ENCODE measurements around the gene USP2. TPM values are rescaled to one million over a fixed set of nuclear protein-coding genes. Genes with fewer than 3 reads are reported as not detected.

USP2 gene
- total and polyA plus RNA-seq, 2 of the 8 experiments (the other 6 are each of a cell fraction or from before 2014, with no cell fraction given) = 2.2 to 6.9 TPM

- TF ChIP-seq TAF1 (IDR thresholded peaks at IDR 0.05; ENCODE audit: low read depth, low read length) = 0 out of 2 replicates have a peak, but pooled peaks have one; percentile 16
- TF ChIP-seq CREB1 (IDR thresholded peaks at IDR 0.05) = 0 out of 2 replicates have a peak, but pooled peaks have one; percentile 25
- TF ChIP-seq CHD2 (IDR thresholded peaks at IDR 0.05; ENCODE audit: low read length) = no peak
- peak; percentile 23; the same call in 1 of the 2 replicates for TF ChIP-seq RBBP5 (IDR thresholded peaks at IDR 0.05; ENCODE audit: borderline replicate concordance, low read depth, low read length)
- no peak for TF ChIP-seq NRF1 (IDR thresholded peaks at IDR 0.05; ENCODE audit: low read depth, low read length)
- TF ChIP-seq TBP (IDR thresholded peaks at IDR 0.05; ENCODE audit: low read depth, low read length) = peak; percentile 22; the same call in 1 of the 2 replicates
- peak in 1 of 2 experiments; percentile 52; a peak in 2 of 4 replicates for TF ChIP-seq SIN3A (conservative IDR thresholded peaks at IDR 0.05 in 1 of 2, IDR thresholded peaks at IDR 0.05 in 1 of 2; ENCODE audit: low read depth in 1 of 2, low read length in 2 of 2)
- TF ChIP-seq POLR2A (IDR thresholded peaks at IDR 0.05; ENCODE audit: control extremely low read depth in 1 of 2, low read depth in 2 of 2, low read length in 2 of 2) = peak in 1 of 2 experiments; percentile 37; a peak in 1 of 3 replicates
- H3K18ac ChIP-seq (ENCODE audit: extremely low read depth, low read length) = peak overlapping the region; percentile 85
- peak overlapping the region; percentile 91 for H3K56ac ChIP-seq (replicated peaks; ENCODE audit: insufficient read length, low read depth, low read length)
- no peaks in the 10 kb centered on the region; a peak in 1 of 7 replicates for H3K27me3 ChIP-seq (replicated peaks in 1 of 4; ENCODE audit: control insufficient read depth in 3 of 4, extremely low read depth in 1 of 4, insufficient read depth in 3 of 4, low read length in 3 of 4)
- H3K9ac ChIP-seq (replicated peaks in 1 of 4; ENCODE audit: extremely low read depth in 1 of 4, low read depth in 3 of 4, low read length in 3 of 4) = peak overlapping the region; percentile 70 to 83 (median 73)
- peak overlapping the region; percentile 75 to 90 for H3K4me2 ChIP-seq (ENCODE audit: insufficient read depth in 1 of 2, low read depth in 2 of 2, low read length in 2 of 2)
- peaks cover 12% of the 10 kb centered on the region for H3K23me2 ChIP-seq (ENCODE audit: low read depth, low read length)
- no peak overlapping the region for H3K23ac ChIP-seq (ENCODE audit: insufficient read length)
- peak overlapping the region; percentile 83 for H3K4ac ChIP-seq (replicated peaks; ENCODE audit: insufficient read length, low read depth, low read length)
- H3K4me1 ChIP-seq (replicated peaks in 1 of 4; ENCODE audit: control insufficient read depth in 3 of 4, insufficient read depth in 4 of 4, low read length in 3 of 4) = peaks cover 20 to 40% (median 27%) of the 10 kb centered on the region in 4 experiments
- CTCF ChIA-PET (ENCODE audit: partially characterized antibody) = interaction anchor here (0.5 to 2.7 kb wide), 17 partner anchors 10 to 98 kb away, joined by 3 to 13 read pairs (median 4); partner anchors contain the start of gene USP2
- DNase-seq (ENCODE audit: low read depth in 1 of 2, low spot score in 2 of 2) = no peak
- FAIRE-seq = no peak
- H3K36me3 ChIP-seq (ENCODE audit: control insufficient read depth in 2 of 4, insufficient read depth in 4 of 4, low read length in 3 of 4) = peaks cover 19 to 28% (median 24%) of the 10 kb centered on the region in 4 experiments
- H4K8ac ChIP-seq (ENCODE audit: extremely low read depth, insufficient read depth, low read length) = no peak overlapping the region
- H4K20me1 ChIP-seq (replicated peaks in 1 of 2; ENCODE audit: control insufficient read depth in 1 of 2, insufficient read depth in 2 of 2, low read length in 2 of 2) = peaks cover 6 to 19% of the 10 kb centered on the region in 2 experiments
- H2BK15ac ChIP-seq (ENCODE audit: low read length) = peak overlapping the region; percentile 72; the same call in 1 of the 2 replicates
- peak overlapping the region; percentile 97; the same call in 1 of the 2 replicates for H2BK5ac ChIP-seq (ENCODE audit: low read depth, low read length)
- H3K79me1 ChIP-seq (ENCODE audit: low read depth, low read length) = peaks cover 22% of the 10 kb centered on the region
- H3K4me3 ChIP-seq (ENCODE audit: extremely low read depth in 1 of 4, insufficient read depth in 2 of 4, low read depth in 3 of 4, low read length in 4 of 4) = peak overlapping the region; percentile 76 to 91 (median 90)
- H4K5ac ChIP-seq (ENCODE audit: insufficient read length, low read depth, low read length) = peak overlapping the region; percentile 68
- 0 out of 2 replicates have a peak overlapping the region, but pooled peaks have one; percentile 32 for H2BK20ac ChIP-seq (ENCODE audit: low read length)
- peak overlapping the region; percentile 61 for H4K91ac ChIP-seq (replicated peaks; ENCODE audit: insufficient read length, low read length)
- no peak overlapping the region for H3K14ac ChIP-seq (ENCODE audit: insufficient read length)
- POLR2A ChIA-PET (ENCODE audit: partially characterized antibody) = interaction anchor here (0.7 to 3.4 kb wide), 14 partner anchors 10 to 102 kb away, joined by 3 to 12 read pairs (median 4); partner anchors contain the start of gene USP2
- no peak overlapping the region for H2BK120ac ChIP-seq (replicated peaks; ENCODE audit: low read depth, low read length)
- H3K9me3 ChIP-seq (ENCODE audit: insufficient read depth in 2 of 2, low read depth in 1 of 2, low read length in 1 of 2) = no peaks in the 10 kb centered on the region
- peak overlapping the region; percentile 43 for H3K27ac ChIP-seq (ENCODE audit: low read depth, low read length)
- WGBS, 2 experiments (ENCODE audit: extremely low coverage in 1 of 2, insufficient coverage in 1 of 2, insufficient read length in 1 of 2, insufficient replicate concordance in 2 of 2, low coverage in 1 of 2, low lambda C conversion rate in 2 of 2, missing lambda C conversion rate in 1 of 2) = 2% methylated on average over 41 of the region's 49 CpGs; no CpG with 5 or more reads in 1 of the 2 experiments
- H2AK5ac ChIP-seq (ENCODE audit: low read depth, low read length) = no peak overlapping the region
- H2AFZ ChIP-seq (ENCODE audit: low read length) = no peak overlapping the region
- H3K79me2 ChIP-seq (ENCODE audit: control insufficient read depth in 1 of 2, insufficient read depth in 2 of 2, low read length in 2 of 2) = peaks cover 0 to 36% of the 10 kb centered on the region in 2 experiments; a peak in 2 of 4 replicates
- peak overlapping the region; percentile 60; the same call in 1 of the 2 replicates for H2BK12ac ChIP-seq (ENCODE audit: low read depth, low read length)
These were observed 40.7 kb upstream of the USP2 start for GRCh38 chr11:119421941-119422808.
